Osteocyte (in vitro differentiated cells): ENCODE results near the gene EXD3. TPM values are rescaled to one million over a fixed set of nuclear protein-coding genes. Genes with fewer than 3 reads are reported as not detected.

Experiments used
- DNase-seq: peaks from one replicate; pipeline ENCODE4 v3.0.0; 2021; ENCODE audit warnings: mixed read lengths; ENCODE audit not compliant: unreplicated experiment; ENCODE audit errors: extremely low spot score
- H3K27ac Mint-ChIP-seq: one replicate; pipeline ENCODE4 v1.8.0; 2021; ENCODE audit warnings: mild to moderate bottlenecking, mixed read lengths; ENCODE audit not compliant: unreplicated experiment
- H3K27me3 Mint-ChIP-seq: one replicate; pipeline ENCODE4 v1.8.0; 2021; ENCODE audit warnings: mixed read lengths; ENCODE audit not compliant: unreplicated experiment
- H3K36me3 Mint-ChIP-seq: one replicate; pipeline ENCODE4 v1.8.0; 2021; ENCODE audit warnings: mixed read lengths; ENCODE audit not compliant: unreplicated experiment
- H3K4me1 Mint-ChIP-seq: one replicate; pipeline ENCODE4 v1.8.0; 2021; ENCODE audit warnings: mixed read lengths; ENCODE audit not compliant: unreplicated experiment
- H3K4me3 Mint-ChIP-seq: one replicate; pipeline ENCODE4 v1.8.0; 2021; ENCODE audit warnings: mild to moderate bottlenecking, moderate library complexity, mixed read lengths; ENCODE audit not compliant: unreplicated experiment
- H3K9me3 Mint-ChIP-seq: one replicate; pipeline ENCODE4 v1.8.0; 2021; ENCODE audit warnings: mixed read lengths; ENCODE audit not compliant: unreplicated experiment
- CTCF ChIP-seq: fragments of 200-600 bp; sonication (generic); IDR thresholded peaks from 2 replicates; pipeline ENCODE4 v1.5.0; 2021; ENCODE audit warnings: antibody characterized with exemption, mild to moderate bottlenecking, moderate library complexity
- total RNA-seq: library from RNA; stranded (reverse); gene quantifications from 2 replicates; pipeline ENCODE4 v1.2.1, GENCODE V29; 2021

Gene EXD3
- total RNA-seq, 1 donor from 2014 or later, result 21.5 TPM

- H3K27me3 Mint-ChIP-seq, result no peaks in the 10 kb centered on the region
- peaks cover 29% of the 10 kb centered on the region for H3K4me1 Mint-ChIP-seq
- no peaks in the 10 kb centered on the region for H3K9me3 Mint-ChIP-seq
- H3K36me3 Mint-ChIP-seq, result peaks cover 3% of the 10 kb centered on the region
- H3K27ac Mint-ChIP-seq, result no peak overlapping the region
- DNase-seq, result no peak
- H3K4me3 Mint-ChIP-seq, result no peak overlapping the region
- TF ChIP-seq CTCF, result no peak
Measured at GRCh38 chr9:137454597-137455358, 31.8 kb upstream of the EXD3 start.

- H3K36me3 Mint-ChIP-seq, result peaks cover 3% of the 10 kb centered on the region
- peaks cover 29% of the 10 kb centered on the region for H3K4me1 Mint-ChIP-seq
- DNase-seq, result no peak
- H3K27ac Mint-ChIP-seq, result no peak overlapping the region
- TF ChIP-seq CTCF, result no peak
- no peak overlapping the region for H3K4me3 Mint-ChIP-seq
- no peaks in the 10 kb centered on the region for H3K9me3 Mint-ChIP-seq
- no peaks in the 10 kb centered on the region for H3K27me3 Mint-ChIP-seq
Measured at GRCh38 chr9:137454145-137454596, 31.2 kb upstream of the EXD3 start.

- no peaks in the 10 kb centered on the region for H3K9me3 Mint-ChIP-seq
- H3K27ac Mint-ChIP-seq, result no peak overlapping the region
- H3K4me1 Mint-ChIP-seq, result peaks cover 30% of the 10 kb centered on the region
- peaks cover 3% of the 10 kb centered on the region for H3K36me3 Mint-ChIP-seq
- TF ChIP-seq CTCF, result no peak
- H3K27me3 Mint-ChIP-seq, result no peaks in the 10 kb centered on the region
- H3K4me3 Mint-ChIP-seq, result no peak overlapping the region
- no peak for DNase-seq
Measured at GRCh38 chr9:137453643-137454081, 30.7 kb upstream of the EXD3 start.

GRCh38 chr9:137452761-137453642 lies 30.0 kb upstream of the EXD3 start:
- Mint-ChIP-seq H3K4me1 (peaks cover 34% of the 10 kb centered on the region), H3K27me3 (no peaks in the 10 kb centered on the region), H3K36me3 (peaks cover 3% of the 10 kb centered on the region), H3K4me3 (no peak overlapping the region), H3K27ac (no peak overlapping the region), H3K9me3 (no peaks in the 10 kb centered on the region)
- no peak for TF ChIP-seq CTCF
- DNase-seq, result no peak
